Panc1 (cell line): Measurements from ENCODE around the gene FMN2.

Experiments used
- SIN3A ChIP-seq: IDR thresholded peaks from 2 replicates; pipeline ENCODE4 v1.6.1; 2012; ENCODE audit warnings: low read depth, mild to moderate bottlenecking, low read length, moderate library complexity, borderline replicate concordance; ENCODE audit not compliant: insufficient read depth
- TF ChIP-seq, protein P1 (sequence below): fragments of 450-650 bp; IDR thresholded peaks from 2 replicates; pipeline ENCODE4 v1.5.1; 2017; ENCODE audit warnings: mild to moderate bottlenecking
- TF ChIP-seq, protein P2 (sequence below), 2 experiments: IDR thresholded peaks; 2 replicates each; pipeline ENCODE4 v1.6.1; 2011 to 2012; ENCODE audit warnings: low read depth in 2 of 2, control low read depth in 1 of 2, low read length in 1 of 2, mild to moderate bottlenecking in 1 of 2, moderate library complexity in 1 of 2; ENCODE audit not compliant: insufficient read depth in 1 of 2

DNA sequence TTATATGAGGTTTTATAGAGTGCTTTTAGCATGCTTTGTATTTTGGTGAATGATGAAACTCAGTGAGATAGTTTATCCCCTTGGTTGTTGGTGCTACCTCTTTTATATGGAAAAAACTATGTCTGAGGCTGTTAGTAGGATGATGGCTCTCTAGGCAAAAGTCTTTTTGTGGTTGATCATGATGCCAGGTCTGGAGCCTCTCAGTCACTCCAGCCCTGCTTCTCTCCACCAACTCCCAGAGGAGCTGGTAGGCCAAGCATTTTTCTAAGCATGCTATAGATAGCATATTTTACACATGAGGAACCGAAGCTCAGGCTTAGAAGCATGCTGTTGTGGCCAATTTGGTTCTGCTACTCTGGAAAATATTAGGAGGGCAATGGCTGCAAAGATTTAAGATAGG is 82.2 kb downstream of the FMN2 start:
- TF ChIP-seq, protein P1, sequence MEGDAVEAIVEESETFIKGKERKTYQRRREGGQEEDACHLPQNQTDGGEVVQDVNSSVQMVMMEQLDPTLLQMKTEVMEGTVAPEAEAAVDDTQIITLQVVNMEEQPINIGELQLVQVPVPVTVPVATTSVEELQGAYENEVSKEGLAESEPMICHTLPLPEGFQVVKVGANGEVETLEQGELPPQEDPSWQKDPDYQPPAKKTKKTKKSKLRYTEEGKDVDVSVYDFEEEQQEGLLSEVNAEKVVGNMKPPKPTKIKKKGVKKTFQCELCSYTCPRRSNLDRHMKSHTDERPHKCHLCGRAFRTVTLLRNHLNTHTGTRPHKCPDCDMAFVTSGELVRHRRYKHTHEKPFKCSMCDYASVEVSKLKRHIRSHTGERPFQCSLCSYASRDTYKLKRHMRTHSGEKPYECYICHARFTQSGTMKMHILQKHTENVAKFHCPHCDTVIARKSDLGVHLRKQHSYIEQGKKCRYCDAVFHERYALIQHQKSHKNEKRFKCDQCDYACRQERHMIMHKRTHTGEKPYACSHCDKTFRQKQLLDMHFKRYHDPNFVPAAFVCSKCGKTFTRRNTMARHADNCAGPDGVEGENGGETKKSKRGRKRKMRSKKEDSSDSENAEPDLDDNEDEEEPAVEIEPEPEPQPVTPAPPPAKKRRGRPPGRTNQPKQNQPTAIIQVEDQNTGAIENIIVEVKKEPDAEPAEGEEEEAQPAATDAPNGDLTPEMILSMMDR = no peak
- TF ChIP-seq SIN3A = no peak
- TF ChIP-seq, protein P2, sequence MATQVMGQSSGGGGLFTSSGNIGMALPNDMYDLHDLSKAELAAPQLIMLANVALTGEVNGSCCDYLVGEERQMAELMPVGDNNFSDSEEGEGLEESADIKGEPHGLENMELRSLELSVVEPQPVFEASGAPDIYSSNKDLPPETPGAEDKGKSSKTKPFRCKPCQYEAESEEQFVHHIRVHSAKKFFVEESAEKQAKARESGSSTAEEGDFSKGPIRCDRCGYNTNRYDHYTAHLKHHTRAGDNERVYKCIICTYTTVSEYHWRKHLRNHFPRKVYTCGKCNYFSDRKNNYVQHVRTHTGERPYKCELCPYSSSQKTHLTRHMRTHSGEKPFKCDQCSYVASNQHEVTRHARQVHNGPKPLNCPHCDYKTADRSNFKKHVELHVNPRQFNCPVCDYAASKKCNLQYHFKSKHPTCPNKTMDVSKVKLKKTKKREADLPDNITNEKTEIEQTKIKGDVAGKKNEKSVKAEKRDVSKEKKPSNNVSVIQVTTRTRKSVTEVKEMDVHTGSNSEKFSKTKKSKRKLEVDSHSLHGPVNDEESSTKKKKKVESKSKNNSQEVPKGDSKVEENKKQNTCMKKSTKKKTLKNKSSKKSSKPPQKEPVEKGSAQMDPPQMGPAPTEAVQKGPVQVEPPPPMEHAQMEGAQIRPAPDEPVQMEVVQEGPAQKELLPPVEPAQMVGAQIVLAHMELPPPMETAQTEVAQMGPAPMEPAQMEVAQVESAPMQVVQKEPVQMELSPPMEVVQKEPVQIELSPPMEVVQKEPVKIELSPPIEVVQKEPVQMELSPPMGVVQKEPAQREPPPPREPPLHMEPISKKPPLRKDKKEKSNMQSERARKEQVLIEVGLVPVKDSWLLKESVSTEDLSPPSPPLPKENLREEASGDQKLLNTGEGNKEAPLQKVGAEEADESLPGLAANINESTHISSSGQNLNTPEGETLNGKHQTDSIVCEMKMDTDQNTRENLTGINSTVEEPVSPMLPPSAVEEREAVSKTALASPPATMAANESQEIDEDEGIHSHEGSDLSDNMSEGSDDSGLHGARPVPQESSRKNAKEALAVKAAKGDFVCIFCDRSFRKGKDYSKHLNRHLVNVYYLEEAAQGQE (IDR thresholded peaks at IDR 0.05; ENCODE audit: insufficient read depth in 1 of 2, low read depth in 2 of 2, low read length in 1 of 2) = no peak
